NCI-H748 (cell line): ENCODE results near the gene LRRC72.
"Not testable (repeated sequence)": the region's sequence is repeated elsewhere in the genome, so short reads cannot be mapped to it uniquely, and the experiment has no call there.

Experiments used
- DNase-seq: peaks from one replicate; lab custom pipeline; 2025; ENCODE audit not compliant: unreplicated experiment; lab: John Stamatoyannopoulos, UW

Gene LRRC72

GRCh38 chr7:16526742-16527540, at the start of gene LRRC72:
TSS of gene LRRC72 (plus strand) at chr7:16526825. CDS start at chr7:16526953, 128 bp downstream.
- DNase-seq, result no peak

DNA sequence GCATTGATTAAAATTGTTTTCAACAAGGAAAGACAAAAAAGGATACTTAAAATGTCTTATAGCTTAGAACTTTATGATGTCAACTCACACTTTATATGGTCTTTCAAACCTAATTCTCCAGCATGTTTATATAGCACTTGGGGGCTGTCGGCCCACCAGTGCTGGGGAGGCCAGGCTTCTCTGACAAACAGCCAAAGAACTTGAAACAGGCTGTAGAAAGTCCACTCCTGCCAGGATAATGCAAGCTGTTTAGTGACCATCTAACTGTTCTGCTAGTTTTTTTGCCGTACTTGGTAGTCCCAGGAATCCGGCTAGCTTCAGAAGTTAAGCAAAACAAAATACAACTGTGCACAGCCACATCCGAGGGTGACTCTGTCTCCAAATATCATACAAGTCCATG, 47.5 kb upstream of the LRRC72 start:
- DNase-seq, result no peak

DNA sequence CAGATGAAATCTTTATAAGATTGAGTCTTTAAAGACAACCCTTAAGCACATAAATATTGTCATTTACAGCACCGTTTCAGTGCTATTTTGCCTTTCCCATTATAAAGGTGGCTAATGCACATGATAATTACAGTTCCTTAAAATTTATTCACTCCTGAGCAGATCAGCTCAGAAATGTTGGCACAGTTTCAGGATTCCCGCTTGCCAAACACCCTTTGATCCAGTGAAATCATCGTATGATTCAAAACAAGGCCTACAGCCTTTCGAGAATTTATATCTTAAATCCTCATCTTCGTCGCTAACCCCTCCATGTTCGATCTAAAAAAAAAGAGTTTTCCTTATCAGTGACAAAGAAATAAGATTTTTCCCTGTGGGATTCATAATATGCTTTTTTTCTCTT, 47.0 kb upstream of the LRRC72 start:
- DNase-seq, result peak; percentile 19

DNA sequence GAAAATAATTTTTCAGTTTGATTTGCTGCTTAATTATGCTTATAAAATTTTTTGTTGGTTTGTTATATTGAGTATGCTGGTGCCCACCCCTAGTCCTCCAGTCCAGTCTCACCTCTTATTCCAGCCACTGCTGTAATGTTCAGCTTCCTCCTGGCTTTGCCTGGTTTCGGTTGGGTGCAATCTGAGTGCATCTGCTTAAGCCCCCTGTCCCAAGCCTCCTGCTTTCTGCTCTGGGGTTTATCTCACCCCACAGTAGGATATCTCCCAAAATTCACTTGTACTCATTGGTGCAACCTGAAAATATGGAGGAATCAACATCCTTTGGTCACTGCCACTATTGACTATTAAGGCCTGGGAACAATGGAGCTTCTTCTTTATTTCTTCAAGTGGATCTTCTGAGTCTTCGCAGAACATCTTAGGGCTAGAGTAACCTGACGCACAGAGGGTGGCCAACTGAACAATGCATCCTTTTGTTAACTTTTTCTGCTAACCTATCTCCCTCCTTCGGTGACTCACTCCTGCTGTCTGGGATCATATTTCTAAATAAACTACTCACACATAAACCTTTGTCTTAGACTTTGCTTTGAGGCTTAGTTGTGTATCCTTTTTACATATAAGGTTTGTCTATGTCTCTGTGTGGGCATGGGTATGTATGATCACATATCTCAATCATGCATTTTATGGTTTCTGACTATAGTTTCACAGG, 42.0 kb upstream of the LRRC72 start:
- peak; percentile 51 for DNase-seq

GRCh38 chr7:16491148-16491547, 35.5 kb upstream of the LRRC72 start:
- no peak for DNase-seq

DNA sequence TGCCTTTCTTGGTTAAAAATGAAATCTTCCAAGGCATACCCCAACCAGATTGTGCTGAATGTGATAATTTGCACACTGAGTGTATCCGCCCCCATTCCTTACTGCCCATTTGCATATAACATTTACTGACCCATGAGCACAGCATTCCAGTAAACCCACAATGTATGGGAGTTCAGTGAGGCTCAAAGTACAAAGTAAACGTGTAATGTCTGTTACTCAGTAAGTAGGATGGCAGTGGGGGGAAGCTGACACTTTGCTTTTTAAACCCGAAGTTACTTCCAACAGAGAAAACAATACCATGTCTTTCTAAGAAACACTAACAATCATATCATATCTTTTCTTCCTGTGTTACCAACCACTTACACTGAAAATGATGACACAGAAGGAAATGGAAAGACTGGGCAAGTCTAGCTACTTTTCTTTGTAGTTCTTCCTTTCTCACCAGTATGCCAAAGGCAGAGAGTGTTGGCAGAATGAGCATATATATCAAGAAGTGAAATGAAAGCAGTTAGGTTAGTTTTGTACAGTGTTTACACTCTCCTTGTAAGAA, 34.0 kb upstream of the LRRC72 start:
- DNase-seq, result no peak

DNA sequence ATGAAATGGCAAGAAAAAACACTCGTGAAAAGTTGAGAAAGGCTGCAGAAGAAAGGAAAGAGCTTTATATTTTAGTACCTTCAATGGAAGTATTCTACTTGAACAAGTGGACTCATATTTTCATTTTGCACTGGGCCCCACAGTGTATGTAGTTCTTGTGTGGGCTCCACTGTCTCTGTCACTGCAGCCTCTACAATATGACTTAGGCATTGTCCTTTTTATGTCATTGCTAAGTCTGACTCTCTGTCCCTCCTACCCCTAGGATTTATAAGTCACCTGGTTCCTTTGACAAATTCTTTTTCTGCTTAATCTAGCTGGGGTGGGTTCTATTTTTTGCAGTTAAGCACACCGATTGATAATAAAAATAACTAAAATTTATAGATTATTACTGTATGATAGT, 33.4 kb upstream of the LRRC72 start:
- no peak for DNase-seq

- DNase-seq, result no peak
Measured at GRCh38 chr7:16494551-16494950, 32.1 kb upstream of the LRRC72 start.

GRCh38 chr7:16494955-16495719, 31.5 kb upstream of the LRRC72 start:
- no peak for DNase-seq

DNA sequence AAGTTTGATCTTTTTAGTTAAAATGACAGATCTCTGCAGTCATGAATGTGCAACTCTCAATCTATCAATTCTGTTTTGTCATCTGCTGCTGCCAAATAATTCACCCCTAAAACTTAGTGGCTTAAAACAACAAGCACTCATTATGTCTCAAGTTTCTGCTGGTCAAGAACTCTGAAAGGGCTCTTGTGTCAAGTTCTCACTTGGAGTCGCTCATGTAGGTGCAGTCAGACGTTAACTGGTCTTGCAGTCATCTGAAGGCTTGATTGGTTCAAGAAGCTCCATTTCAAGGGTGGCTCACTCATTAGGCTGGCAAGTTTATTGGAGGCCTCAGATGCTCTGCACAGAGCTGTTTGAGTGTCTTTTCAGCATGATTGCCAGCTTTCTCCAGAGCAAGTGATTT, 28.5 kb upstream of the LRRC72 start:
- DNase-seq, result no peak

DNA sequence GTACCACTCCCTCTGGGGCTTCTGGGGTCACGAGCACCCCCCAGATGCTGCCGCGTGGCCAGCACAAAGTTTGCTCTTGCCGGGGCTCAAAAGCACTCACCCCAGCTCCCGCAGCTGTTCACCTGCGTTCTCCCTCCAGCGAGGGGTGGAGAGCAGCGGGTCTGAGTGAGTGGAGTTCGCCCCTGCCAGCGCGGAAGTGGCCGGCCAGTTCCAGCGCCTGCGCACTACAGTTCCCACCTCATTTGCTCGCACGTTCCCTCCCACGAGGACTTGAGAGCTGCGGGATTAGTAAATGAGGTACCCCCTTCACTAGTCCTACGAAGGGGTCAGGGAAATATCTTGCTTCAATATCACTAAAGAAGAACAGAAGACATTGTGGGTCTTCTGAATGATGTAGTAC, 24.3 kb upstream of the LRRC72 start:
- no peak for DNase-seq

- no peak for DNase-seq
Measured at GRCh38 chr7:16504019-16504418, 22.6 kb upstream of the LRRC72 start.

DNA sequence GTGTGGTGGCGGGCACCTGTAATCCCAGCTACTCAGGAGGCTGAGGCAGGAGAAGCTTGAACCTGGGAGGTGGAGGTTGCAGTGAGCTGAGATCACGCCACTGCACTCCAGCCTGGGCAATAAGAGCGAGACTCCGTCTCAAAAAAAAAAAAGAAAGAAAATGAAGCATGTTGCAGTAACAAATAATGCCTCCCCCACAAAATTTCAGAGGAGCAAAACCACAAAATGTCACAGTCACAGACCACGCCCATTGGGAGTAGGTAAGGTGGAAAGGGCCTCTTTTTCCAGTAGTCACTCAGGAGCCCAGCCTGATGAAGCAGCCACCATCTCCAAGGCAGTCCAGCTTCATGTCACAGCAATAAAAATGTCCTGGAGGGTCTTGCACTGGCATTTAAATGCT, 20.2 kb upstream of the LRRC72 start:
- DNase-seq, result not testable (repeated sequence)

GRCh38 chr7:16509829-16510228, 16.8 kb upstream of the LRRC72 start:
- DNase-seq, result no peak

DNA sequence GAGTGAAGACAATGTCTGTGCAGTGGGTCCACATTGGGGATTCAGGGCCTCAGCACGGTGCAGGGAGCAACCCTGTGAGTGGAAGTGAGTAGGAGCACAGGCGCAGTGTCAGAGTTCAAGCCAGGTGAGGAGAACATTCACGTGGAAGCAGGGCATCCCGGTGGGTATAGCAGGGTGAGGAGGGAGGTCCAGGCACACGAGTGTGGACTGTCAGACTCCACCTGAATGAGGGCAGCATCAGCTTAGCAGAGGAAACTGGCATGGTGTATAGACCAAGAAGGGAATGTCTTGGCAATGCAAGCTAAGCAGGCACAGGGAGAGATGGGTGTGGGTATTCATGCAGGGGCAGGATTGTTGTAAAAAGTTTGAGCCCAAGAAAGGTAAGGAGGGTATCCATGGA, 15.3 kb upstream of the LRRC72 start:
- DNase-seq, result no peak

- DNase-seq, result no peak
Measured at GRCh38 chr7:16512097-16512496, 14.5 kb upstream of the LRRC72 start.

DNA sequence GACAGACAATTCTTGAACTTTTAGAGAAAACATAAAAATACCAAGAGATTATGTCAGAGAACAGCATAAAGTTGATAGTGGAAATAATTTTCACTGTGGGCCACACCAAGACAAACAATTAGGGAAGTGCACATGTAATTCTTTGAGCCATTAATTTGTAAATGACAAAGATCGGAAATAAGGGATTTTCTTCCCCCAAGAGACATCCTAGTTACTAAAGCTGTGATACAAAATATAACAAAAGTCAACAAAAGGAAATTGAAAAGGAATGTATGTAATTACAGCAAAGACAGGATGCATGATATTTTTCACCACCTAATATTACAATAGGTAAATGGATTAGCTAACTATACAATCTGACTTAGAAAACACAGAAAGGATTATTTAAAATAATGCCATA, 12.4 kb upstream of the LRRC72 start:
- DNase-seq, result no peak

DNA sequence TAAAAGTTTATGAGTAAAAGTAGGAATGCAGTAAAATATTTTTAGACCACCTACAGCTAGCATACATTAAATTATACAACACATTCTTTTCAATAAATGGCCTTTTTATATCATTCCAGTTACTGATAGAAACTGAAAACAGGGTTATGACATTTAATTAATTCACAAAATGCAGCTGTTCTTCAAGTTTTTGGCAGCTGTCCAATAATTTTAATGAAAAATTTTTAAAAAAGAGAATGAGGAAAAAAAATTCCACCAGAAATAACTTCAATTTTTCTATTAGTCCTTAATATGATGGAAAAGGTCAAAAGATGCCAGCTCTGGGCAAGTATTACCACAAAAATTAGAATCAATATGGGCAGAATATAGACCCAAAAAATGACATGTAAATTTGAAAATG, 11.9 kb upstream of the LRRC72 start:
- DNase-seq, result no peak

GRCh38 chr7:16515785-16516685, 10.6 kb upstream of the LRRC72 start:
- no peak for DNase-seq

DNA sequence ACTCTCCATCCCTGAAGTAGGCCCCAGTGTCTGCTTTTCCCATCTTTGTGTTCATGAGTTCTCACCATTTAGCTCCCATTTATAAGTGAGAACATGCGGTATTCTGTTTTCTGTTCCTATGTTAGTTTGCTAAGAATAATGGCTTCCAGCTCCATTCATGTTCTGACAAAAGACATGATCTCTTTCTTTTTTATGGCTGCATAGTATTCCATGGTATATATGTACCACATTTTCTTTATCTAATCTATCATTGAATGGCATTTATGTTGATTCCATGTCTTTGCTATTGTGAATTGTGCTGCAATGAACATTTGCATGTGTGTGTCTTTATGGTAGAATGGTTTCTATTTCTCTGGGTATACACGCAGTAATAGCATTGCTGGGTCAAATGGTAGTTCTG, 6.6 kb upstream of the LRRC72 start:
- not testable (repeated sequence) for DNase-seq
